Tibial artery (tissue), 4 donors: ENCODE results near the gene PROX2.

Source experiments
- DNase-seq, 2 donors: peaks; one replicate each; pipeline ENCODE4 v3.0.0-alpha.2; 2019
- H3K27ac ChIP-seq, 2 donors: fragments of 200-600 bp; sonication (generic) in 1 of 2; 1 replicate in 1 of 2; 2 replicates in 1 of 2; pipeline ENCODE4 v1.5.1; 2018 to 2019; ENCODE audit warnings: mild to moderate bottlenecking in 1 of 2
- H3K27me3 ChIP-seq, 2 donors: fragments of 200-600 bp; sonication (generic) in 1 of 2; one replicate each; pipeline versions ENCODE4 v1.5.1 to v1.6.0; 2016 to 2019
- H3K36me3 ChIP-seq, 3 donors: fragments of 200-600 bp; sonication (generic) in 2 of 3; one replicate each; pipeline ENCODE4 v1.5.1; 2016 to 2019; ENCODE audit warnings: mild to moderate bottlenecking in 2 of 3
- H3K4me1 ChIP-seq, 4 donors: fragments of 200-600 bp; sonication (generic) in 2 of 4; 1 replicate in 3 of 4; 2 replicates in 1 of 4; pipeline ENCODE4 v1.5.1; 2016 to 2019
- H3K4me3 ChIP-seq, 2 donors: fragments of 200-600 bp; sonication (generic) in 1 of 2; 1 replicate in 1 of 2; 2 replicates in 1 of 2; pipeline ENCODE4 v1.5.1; 2018 to 2019; ENCODE audit warnings: mild to moderate bottlenecking in 2 of 2
- H3K9me3 ChIP-seq, 3 donors: fragments of 200-600 bp; sonication (generic) in 1 of 3; one replicate each; pipeline ENCODE4 v1.5.1; 2016 to 2019
- CTCF ChIP-seq, 2 experiments: fragments of 200-600 bp in 1 of 2; fragments of 450-650 bp in 1 of 2; IDR thresholded peaks; one replicate each; pipeline ENCODE4 v1.5.1; 2017 to 2019; ENCODE audit warnings: antibody characterized with exemption in 2 of 2, mild to moderate bottlenecking in 1 of 2, moderate library complexity in 1 of 2
- intact Hi-C: fragments of 100-400 bp; cut with DNase I; formaldehyde crosslinking; loops from one replicate; pipeline ENCODE4 v1.15.0; 2023; ENCODE audit warnings: low total_unique reads

PROX2 gene

GRCh38 chr14:74866708-74867389, 9.1 kb downstream of the PROX2 start:
- no peaks in the 10 kb centered on the region for H3K4me1 ChIP-seq
- intact Hi-C loops: no loop called here

GRCh38 chr14:74865156-74865555, 10.8 kb downstream of the PROX2 start:
- Histone ChIP-seq H3K4me1 (peaks cover 0 to 4% (median 0%) of the 10 kb centered on the region in 4 donors), H3K27ac (no peak overlapping the region), H3K9me3 (no peaks in the 10 kb centered on the region), H3K27me3 (no peaks in the 10 kb centered on the region), H3K4me3 (no peak overlapping the region), H3K36me3 (no peaks in the 10 kb centered on the region)
- DNase-seq: no peak
- intact Hi-C loops: no loop called here
- TF ChIP-seq CTCF (IDR thresholded peaks at IDR 0.05): no peak

More at GRCh38 chr14:74866708-74867389, 9.1 kb downstream of the PROX2 start:
- H3K9me3 ChIP-seq: no peaks in the 10 kb centered on the region
- no peak for DNase-seq
- no peaks in the 10 kb centered on the region for H3K36me3 ChIP-seq
- no peaks in the 10 kb centered on the region for H3K27me3 ChIP-seq
- no peak overlapping the region for H3K27ac ChIP-seq
- no peak for TF ChIP-seq CTCF (IDR thresholded peaks at IDR 0.05)
- H3K4me3 ChIP-seq: no peak overlapping the region

- intact Hi-C loops: no loop called here
- Histone ChIP-seq H3K27ac (no peak overlapping the region), H3K9me3 (no peaks in the 10 kb centered on the region), H3K36me3 (no peaks in the 10 kb centered on the region), H3K4me1 (peaks cover 0 to 4% (median 0%) of the 10 kb centered on the region in 4 donors), H3K4me3 (no peak overlapping the region), H3K27me3 (peaks cover 0 to 5% of the 10 kb centered on the region in 2 donors)
- DNase-seq: no peak
- no peak for TF ChIP-seq CTCF (IDR thresholded peaks at IDR 0.05)
Observed at GRCh38 chr14:74864198-74864597, 11.7 kb downstream of the PROX2 start.

- peaks cover 0 to 5% of the 10 kb centered on the region in 2 donors for H3K27me3 ChIP-seq
- no peak for TF ChIP-seq CTCF (IDR thresholded peaks at IDR 0.05)
- H3K4me3 ChIP-seq: no peak overlapping the region
- H3K27ac ChIP-seq: no peak overlapping the region
- H3K9me3 ChIP-seq: no peaks in the 10 kb centered on the region
- DNase-seq: no peak
- peaks cover 0 to 4% (median 0%) of the 10 kb centered on the region in 4 donors for H3K4me1 ChIP-seq
- no peaks in the 10 kb centered on the region for H3K36me3 ChIP-seq
- intact Hi-C loops: loop anchor here (2.0 kb wide), 1 partner anchor 42 kb away; no protein-coding TSS in a partner anchor
Observed at GRCh38 chr14:74863274-74863673, 12.7 kb downstream of the PROX2 start.

- Histone ChIP-seq H3K4me3 (no peak overlapping the region), H3K27ac (no peak overlapping the region), H3K36me3 (no peaks in the 10 kb centered on the region), H3K9me3 (no peaks in the 10 kb centered on the region), H3K4me1 (peaks cover 0 to 4% (median 0%) of the 10 kb centered on the region in 4 donors), H3K27me3 (peaks cover 0 to 10% of the 10 kb centered on the region in 2 donors)
- intact Hi-C loops: loop anchor here (2.0 kb wide), 1 partner anchor 43 kb away; no protein-coding TSS in a partner anchor
- TF ChIP-seq CTCF (IDR thresholded peaks at IDR 0.05): no peak
- no peak for DNase-seq
Observed at GRCh38 chr14:74861734-74862090, 14.2 kb downstream of the PROX2 start.
